ENCODE measurements around the gene PIK3IP1.
"Not testable (repeated sequence)": the region's sequence is repeated elsewhere in the genome, so short reads cannot be mapped to it uniquely, and the experiment has no call there.

Gene PIK3IP1

GRCh38 chr22:31248965-31249958 lies 43.0 kb downstream of the PIK3IP1 start:
- DNase-seq (ENCODE audit: low spot score): peak; percentile 48

DNA sequence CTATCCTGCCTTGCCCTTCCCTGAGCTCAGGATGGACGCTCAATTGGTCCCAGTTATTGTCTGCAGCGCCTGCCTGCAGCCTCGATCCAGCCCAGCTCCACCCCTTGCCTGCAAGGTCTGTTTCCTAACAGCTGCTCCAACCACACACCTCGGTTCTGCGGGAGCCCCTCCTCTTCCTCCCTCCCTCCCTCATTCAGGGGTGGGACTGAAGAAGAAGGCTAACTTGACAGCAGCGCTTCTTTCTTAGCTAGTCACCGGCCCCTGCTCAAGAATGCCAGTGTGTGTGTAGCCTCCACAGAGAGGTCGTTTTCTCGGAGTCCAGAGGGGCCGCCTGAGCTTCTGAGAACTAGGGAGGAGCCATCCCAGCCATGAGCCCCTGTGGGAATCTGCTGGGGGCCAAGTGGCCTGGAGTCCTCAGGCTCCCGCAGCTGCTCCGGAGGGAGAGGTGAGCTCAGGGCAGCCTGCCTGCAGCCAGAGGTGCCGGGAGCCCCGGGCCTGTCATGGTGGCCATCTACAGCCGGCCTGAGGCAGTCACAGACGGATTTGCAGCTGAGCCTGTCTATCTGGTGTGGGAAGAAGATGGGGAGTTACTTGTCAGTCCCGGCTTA lies 44.0 kb downstream of the PIK3IP1 start:
- DNase-seq (ENCODE audit: low spot score): peak; percentile 66

DNA sequence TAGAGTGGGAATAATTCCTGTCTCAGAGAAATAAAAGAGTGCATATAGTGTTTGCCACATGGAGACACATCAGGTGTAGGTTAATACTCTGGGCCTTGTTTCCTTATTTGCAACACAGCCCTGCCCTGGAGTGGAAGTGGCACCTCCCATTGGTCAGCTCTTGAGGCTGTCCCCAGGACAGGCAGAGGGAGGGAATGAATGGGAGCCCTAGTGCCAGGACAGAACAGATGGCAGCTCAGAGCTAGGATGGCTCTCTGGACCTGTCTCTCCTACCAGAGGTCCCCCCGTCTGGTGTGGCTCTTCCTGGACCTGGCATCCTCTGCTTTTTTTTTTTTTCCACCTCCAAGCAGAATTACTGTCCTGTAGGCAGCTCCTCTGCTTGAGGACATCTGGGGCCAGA lies 44.6 kb downstream of the PIK3IP1 start:
- DNase-seq (ENCODE audit: low spot score): no peak

- no peak for DNase-seq (ENCODE audit: low spot score)
Measured at GRCh38 chr22:31246687-31247086, 45.6 kb downstream of the PIK3IP1 start.

DNA sequence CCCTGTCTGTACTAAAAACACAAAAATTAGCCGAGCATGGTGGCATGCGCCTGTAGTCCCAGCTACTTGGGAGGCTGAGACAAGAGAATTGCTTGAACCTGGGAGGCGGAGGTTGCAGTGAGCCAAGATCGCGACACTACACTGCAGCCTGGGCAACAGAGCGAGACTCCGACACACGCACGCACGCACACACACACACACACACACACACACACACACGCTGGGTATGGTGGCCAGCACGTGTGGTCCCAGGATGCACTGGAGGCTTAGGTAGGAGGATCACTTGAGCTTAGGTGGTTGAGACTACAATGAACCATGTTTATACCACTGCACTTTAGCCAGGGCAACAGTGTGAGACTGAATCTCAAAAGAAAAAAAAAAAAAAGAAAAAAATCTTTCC lies 46.3 kb downstream of the PIK3IP1 start:
- not testable (repeated sequence) for DNase-seq (ENCODE audit: low spot score)

- DNase-seq (ENCODE audit: low spot score): no peak
Measured at GRCh38 chr22:31244943-31245451, 47.3 kb downstream of the PIK3IP1 start.

DNA sequence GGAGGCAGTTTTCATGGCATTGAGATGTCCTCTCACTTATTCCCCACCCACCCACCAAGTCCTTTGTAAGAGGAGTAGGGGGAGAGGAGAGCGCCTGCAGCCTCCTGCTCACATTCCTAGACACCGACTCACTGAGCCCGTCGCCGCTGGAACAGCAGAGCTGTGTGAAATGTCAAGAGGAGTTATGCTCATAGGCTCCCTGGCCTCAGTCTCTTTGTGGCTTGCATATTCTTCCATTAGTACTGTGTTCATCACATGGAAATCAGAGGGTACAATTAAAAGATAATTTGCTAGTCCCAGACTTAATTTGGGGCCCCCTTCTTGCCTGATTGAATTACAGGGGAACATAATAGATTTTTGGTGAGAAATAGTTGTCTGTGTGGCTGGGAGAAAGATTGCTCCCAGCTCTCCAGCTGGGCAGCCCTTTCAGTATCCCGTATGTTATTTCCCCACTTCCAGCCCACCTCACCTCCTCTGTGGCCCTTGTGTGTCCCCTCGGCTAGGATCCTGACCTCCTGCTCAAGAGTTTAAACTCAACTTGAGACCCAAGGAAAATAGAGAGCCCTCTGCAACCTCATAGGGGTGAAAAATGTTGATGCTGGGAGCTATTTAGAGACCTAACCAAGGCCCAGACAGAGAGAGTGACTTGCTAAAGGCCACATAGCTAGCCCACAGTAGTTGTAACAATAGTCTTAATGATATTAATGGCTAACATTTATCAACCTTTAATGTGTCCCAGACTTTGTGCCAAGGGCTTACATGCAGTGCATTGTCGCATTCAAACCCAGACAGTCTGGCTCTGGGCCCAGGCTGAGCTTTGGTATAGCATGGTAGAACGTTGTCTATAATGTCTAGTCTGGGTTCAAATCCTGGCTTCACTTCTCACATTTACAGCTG lies 48.0 kb downstream of the PIK3IP1 start:
- no peak for DNase-seq (ENCODE audit: low spot score)

DNA sequence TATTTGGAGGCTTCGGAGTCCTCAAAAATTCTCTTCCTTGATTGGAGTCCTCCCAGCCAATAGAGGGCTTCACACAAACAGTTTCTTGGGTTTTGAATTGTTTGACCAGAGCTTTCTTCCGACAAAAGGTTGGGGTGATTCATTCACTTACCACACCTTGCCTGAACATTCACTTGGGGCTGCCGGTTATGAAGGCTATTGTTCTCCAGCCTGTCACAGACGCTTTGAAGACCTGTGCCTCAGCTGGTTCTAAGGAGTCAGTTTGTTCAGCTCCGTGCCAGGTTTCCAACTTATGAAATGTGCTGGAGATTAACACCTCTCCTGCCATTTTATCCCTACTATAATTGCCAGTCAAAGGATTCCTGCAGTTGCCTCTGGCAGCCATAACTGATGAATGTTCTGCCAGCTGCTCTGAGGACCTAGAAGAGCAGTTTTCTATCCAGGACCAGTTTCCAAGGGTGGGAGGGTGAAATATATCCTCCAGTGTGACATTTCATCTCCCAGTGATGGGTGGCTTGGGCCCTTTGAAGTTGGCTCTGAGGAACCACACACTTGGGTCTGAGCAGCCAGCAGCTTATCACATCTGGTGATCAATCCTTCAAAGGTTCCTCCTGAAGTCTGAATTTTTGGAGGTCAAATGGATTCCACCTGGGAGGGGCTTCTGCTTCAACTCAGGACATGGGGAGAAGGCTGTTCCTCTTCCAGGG lies 48.8 kb downstream of the PIK3IP1 start:
- no peak for DNase-seq (ENCODE audit: low spot score)

DNA sequence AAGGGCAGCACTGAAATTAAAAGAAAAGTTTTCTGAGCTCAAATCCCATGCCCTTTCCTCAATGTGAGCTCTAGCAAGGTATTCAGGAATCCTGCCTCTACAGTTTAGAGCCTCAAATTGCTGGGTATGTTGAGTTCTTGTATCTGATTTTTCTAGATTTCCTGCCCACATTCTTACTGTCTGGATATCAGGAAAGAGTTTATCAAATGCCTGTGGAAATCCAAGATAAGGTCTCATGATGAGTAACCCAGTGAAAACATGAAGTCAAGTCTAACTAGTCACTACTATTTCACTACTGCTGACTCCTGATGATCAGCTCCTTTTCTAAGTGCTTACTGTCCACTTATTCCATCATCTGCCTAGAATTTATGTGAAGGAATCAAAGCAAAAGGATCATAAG lies 50.4 kb downstream of the PIK3IP1 start:
- no peak for DNase-seq (ENCODE audit: low spot score)

DNA sequence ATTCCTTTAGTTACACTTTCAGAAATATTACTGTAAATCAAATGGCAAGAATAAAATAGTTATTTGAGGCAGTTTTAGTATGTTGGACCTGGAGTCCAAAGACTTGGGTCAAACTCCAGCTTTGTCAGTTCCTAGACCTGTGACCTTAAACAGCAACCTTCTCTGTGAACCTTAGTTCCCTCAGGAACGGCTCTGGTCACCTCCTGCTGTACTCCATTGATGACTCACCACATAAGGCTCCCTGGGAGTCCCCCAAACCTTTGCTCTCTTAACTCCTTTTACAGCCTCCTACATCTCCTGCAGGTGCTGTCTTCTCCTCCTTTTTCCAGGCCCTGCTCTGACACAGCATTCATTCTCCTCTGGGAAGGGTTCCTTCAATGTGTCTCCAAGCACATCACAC lies 51.1 kb downstream of the PIK3IP1 start:
- DNase-seq (ENCODE audit: low spot score): no peak

DNA sequence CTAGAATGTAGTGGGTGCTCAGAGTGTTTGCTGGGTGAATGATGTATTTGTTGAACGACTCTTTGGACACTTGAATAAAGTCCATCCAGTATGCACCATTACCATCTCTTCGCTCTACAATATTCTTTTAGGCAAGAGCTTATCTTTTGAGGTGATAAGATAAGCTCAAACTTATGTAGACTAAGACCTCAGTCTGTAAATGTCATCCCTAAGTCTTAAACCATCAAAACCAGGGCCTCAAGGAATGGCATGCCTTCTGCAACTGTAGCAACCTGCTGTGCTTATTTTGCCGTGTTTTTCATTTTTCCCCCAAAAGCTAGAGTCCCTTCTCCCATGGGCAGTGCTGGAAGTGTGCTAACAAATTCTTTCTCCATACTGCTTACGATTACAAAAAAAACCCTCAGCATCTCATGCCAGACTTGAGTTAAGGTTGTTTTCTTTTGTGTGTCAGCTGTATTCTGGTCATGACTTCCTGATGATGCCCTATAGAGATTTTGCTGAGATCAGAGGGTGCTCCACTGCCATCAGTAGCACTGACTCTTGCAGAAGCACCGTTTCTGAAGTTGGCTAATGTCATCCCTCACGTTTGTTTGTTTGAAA lies 52.4 kb downstream of the PIK3IP1 start:
- DNase-seq (ENCODE audit: low spot score): no peak

DNA sequence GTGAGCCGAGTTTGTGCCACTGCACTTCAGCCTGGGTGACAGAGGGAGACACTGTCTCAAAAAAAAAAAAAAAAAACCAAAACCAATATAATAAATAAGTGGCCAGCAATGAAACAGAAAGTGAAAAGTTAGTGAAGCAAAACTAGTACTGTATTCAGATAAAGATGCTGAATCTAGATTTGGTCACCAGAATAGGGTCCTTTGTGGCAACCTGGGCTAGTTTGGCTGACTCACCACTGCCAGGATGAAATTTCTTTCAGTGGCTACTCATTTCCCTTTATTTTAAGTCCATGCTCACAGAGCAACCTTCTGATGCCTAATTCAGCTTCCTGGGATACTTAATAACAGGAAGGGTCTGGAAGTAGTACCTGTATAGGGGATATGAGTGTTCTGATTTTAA lies 54.2 kb downstream of the PIK3IP1 start:
- DNase-seq (ENCODE audit: low spot score): no peak

DNA sequence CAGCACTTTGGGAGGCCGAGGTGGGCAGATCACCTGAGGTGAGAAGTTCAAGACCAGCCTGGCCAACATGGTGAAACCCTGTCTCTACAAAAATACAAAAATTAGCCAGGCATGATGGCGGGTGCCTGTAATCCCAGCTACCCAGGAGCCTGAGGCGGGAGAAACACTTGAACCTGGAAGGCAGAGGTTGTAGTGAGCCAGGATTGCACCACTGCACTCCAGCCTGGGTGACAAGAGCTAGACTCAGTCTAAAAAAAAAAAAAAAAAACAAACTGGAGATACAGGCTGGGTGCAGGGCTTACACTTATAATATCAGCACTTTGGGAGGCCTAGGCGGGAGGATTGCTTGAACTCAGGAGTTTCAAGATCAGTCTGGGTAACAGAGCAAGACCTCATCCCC lies 56.2 kb downstream of the PIK3IP1 start:
- DNase-seq (ENCODE audit: low spot score): not testable (repeated sequence)

DNA sequence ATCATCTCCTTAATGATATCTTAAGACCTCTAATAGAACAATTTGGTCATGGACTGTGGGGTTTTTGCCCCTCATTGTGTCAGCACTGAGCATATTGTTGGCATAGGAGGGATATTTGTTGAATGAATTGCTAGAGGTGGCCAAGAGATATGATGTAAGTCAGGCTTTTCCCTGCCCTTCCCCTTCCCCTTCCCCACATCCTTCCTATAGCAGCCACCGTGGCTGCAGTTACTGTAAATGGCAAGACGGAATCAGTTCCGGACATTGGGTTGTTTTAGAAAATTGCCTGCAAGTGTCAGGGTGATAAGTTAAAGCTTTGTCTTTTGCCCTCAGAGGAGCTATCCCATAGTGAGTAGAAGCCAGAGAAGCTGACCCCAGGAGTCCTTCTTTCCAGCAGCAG lies 57.2 kb downstream of the PIK3IP1 start:
- no peak for DNase-seq (ENCODE audit: low spot score)

DNA sequence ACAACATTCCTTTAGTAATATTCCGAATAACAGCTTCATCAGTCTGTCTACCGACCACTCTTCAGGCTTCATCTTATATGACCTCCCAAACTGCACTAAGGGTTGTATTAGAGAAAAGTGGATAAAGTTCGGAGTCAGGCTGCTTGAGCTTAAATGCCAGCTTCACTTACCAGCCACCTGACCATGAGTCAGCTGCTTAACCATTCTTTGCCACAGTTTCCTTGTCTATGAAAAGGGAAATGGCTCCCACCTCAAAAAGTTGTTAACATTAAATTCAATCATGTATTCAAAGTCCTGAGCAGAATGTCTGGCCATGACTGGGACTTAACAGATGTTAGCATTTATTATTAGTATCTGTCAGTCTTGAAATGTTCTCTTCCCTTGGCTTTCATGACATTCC lies 59.3 kb downstream of the PIK3IP1 start:
- no peak for DNase-seq (ENCODE audit: low spot score)
